ENCODE results near the gene OR2T6.
"Not testable (repeated sequence)": the region's sequence is repeated elsewhere in the genome, so short reads cannot be mapped to it uniquely, and the experiment has no call there.

Gene OR2T6

DNA sequence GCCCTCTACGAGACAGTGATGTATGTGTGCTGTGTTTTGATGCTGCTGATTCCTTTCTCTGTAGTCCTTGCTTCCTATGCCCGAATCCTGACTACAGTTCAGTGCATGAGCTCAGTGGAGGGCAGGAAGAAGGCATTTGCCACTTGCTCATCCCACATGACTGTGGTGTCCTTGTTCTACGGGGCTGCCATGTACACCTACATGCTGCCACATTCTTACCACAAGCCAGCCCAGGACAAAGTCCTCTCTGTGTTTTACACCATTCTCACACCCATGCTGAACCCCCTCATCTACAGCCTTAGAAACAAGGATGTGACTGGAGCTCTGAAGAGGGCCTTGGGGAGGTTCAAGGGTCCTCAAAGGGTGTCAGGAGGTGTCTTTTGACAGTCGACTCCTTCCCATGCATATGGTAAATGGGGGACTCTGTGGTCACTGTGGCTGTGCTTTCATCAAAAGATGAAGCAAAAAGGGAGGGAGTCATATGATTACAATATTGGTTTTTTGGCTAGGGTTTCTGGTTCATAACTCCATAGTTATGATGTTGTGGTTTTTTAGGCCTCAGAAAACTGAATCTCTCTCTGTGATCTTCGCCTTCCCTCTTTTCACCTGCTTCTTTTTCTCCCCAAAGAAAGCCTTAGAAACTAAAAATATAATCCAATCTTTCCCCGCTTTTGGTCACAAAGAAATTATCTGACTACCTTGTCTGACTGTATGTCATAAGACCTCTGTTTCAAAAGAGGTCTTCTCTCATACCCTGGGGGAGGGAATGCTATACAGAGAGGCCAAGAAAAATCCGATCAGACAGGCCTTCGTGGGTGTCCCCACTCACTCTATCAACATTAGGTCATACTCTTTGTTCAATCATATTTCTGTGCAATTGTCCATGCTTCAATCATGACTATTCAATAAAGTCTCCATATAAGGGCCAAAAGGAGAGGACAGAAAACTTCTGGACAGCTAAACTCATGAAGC, 31.5 kb downstream of the OR2T6 start:
- no peak for TF ChIP-seq GATA1 (IDR thresholded peaks at IDR 0.05; ENCODE audit: low read depth, low read length)
- no peak for TF ChIP-seq POLR2A (IDR thresholded peaks at IDR 0.05; ENCODE audit: low read length)
- no peak for DNase-seq

DNA sequence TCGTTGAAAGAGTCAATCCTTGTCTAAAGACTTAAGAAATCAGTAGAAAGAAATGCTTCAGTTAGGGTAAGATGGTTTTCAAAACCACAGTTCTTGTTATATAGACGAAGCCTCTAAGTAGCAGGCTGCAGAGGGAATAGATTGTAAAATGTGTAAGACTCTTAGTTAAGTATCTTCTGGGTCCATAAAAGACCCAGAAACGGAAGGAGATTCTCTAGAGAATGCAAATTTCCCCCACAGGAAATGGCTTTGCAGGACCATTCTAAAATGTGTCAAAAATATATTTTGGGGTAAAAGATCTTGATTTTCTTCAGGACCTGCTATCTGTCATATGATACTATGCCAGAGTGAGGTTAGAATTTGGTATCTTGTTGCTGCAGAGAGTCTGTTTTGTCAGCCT, 40.7 kb downstream of the OR2T6 start:
- no peak for DNase-seq
- no peak for TF ChIP-seq GATA1 (IDR thresholded peaks at IDR 0.05; ENCODE audit: low read depth, low read length)
- no peak for TF ChIP-seq POLR2A (IDR thresholded peaks at IDR 0.05; ENCODE audit: low read length)

DNA sequence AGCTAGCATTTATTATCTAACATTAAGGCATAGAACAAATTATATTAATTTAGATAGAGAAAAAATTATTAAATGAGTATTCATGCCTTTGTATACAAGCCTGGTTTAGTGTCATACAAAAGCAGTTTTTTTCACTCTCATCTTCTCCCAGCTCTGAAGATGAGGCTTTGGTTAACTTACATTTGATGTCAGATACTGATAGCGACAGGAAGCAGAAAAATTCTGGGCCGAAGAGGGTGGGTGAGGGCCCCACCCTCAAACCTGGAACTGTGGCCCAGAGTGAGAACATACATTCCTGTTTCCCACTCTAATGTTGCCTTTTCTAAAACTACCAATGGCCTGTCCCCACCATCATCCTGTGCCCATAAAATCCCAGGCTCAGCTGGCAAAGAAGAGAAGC, 42.3 kb downstream of the OR2T6 start:
- no peak for DNase-seq
- TF ChIP-seq POLR2A (IDR thresholded peaks at IDR 0.05; ENCODE audit: low read length) (no peak), GATA1 (IDR thresholded peaks at IDR 0.05; ENCODE audit: low read depth, low read length) (no peak)

DNA sequence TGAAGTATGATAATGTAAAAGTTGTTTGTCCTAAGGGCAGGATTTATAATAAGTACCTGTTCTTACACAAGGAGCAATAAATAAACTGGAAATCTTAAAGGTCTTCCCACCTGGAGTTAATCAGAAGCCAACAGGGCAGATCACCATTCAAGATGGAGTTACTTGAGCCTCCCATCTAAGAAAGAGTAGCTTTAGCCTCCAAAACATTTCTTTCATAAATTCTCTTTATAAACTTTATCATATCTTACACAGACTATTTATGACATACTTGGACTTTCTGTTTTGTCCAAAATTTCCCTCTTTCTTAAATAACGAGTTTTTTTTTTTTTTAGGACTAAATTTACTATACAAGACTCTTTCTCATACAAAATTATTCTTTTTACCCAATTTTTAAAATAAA, 45.8 kb downstream of the OR2T6 start:
- TF ChIP-seq GATA1 (IDR thresholded peaks at IDR 0.05; ENCODE audit: low read depth, low read length) (no peak), POLR2A (IDR thresholded peaks at IDR 0.05; ENCODE audit: low read length) (no peak)
- DNase-seq: peak; percentile 7 to 8

DNA sequence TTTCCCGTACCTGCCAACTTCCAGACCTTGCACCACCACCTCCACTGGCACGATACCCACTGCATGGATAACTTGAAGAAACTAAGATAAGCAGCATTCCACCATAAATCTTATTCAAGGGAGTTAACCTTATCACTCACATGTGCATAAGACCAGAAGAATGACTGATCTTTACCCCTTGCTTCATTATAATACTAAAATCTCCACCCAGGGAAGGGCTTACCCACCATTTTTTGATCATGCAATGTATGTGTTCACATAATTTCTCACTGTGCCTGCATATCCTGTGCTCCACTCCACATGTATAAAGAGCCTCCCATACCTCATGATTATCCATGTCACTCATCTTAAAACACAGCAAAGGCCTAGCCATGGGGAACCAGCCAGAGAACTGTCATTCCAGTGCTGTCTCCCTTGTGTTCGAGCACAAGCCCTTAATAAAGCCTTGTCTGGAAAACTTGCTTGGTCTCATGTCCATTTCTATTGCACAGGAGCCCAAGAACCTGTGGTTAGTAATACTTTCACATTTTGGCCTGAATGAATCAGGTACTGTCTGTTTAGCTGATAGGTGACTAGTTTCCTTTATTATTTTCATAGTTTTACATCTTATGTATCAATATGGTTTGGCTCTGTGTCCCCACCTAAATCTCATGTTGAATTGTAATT, 52.1 kb downstream of the OR2T6 start:
- not testable (repeated sequence) for DNase-seq

DNA sequence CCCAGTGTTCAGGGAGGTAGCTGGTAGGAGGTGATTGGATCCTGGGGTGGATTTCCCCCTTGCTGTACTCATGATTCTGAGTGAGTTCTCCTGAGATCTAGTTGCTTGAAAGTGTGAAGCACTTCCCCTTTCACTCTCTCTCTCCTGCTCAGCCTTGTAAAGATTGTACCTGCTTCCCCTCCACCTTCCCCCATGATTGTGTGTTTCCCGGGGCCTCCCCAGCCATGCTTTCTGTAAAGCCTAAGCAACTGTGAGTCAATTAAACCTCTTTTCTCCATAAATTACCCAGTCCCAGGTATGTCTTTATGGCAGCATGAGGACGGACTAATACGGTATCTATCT, 52.6 kb downstream of the OR2T6 start:
- not testable (repeated sequence) for DNase-seq

DNA sequence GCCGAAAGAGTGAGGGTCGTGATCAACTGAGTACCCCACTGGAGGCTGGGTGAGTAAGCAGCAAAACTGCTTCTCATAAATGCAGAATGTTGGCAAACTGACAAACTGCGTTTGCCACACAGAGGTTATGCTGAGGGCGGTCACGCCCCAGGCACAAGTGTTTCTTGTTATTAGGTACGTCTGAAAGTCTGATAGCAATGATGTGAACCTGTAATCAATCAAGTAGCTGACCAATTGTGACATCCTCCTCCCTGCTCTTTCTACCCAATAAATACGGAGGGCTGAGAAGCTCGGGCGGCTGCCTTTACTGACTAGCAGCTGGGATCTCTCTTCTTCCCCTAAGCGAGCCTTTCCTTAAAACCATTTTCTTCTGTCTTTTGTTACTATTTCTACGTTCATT, 56.1 kb downstream of the OR2T6 start:
- not testable (repeated sequence) for DNase-seq

DNA sequence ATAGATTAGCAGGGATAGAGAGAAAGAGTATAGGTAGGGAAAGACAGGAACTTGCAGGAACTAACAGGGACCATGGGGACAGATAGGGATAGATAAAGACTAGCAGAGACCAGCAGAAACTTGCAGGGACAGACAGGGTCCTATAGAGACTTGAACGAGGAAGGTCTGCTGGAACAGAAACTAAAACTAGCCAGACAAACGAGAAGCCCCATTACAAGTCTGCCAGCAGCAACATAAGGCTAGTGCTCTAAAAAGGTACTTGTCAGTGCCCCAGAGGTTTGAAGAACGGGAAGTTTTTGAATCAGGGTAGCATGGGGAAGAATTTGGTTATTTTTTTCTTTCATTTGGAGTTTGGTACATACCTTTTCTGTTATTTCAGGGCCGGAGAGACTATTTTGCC, 56.7 kb downstream of the OR2T6 start:
- not testable (repeated sequence) for DNase-seq

DNA sequence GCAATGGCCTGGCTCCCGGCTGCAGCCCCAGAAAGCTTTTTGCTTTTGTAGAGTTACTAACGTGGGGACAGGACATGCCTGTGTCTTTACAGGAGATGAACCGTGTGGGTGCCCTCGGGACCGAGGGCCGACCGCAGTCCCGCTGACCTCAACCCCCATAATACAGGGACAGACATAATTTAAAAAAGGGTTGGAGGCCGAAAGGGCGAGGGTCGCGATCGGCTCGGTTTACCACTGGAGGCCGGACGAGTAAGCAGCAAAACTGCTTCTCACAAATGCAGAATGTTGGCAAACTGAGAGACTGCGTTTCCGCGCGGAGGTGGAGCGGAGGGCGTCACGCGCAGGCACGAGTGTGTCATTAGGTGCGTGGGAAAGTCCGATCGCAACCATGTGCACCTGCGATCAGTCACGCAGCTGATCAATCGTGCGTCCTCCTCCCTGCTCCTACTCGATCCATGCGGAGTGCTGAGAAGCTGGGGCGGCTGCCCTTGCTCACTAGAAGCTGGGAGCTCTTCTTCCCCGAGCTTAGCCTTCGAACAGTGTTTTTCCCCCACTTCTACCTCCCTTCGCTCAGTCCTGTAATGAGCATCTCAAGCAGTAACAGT, 58.4 kb downstream of the OR2T6 start:
- not testable (repeated sequence) for DNase-seq

DNA sequence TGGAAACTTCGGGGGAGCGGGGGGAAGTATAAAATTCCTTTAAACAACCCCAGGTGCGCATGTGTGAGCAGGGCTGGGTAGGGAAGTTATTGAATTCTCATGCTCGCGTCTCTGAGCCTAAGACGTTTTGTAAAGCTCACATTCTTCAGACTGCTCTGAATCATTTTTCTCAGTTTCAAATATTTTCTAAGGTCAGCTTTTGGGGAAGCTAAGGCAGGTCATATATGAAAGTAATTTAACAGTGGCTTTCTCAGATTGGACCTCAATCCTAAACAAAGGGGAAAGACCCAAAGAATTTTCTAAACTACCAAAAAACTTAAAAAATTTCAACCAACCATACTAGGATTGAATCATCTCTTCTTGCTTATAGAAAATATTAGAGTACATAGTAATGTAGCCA, 59.4 kb downstream of the OR2T6 start:
- not testable (repeated sequence) for DNase-seq

DNA sequence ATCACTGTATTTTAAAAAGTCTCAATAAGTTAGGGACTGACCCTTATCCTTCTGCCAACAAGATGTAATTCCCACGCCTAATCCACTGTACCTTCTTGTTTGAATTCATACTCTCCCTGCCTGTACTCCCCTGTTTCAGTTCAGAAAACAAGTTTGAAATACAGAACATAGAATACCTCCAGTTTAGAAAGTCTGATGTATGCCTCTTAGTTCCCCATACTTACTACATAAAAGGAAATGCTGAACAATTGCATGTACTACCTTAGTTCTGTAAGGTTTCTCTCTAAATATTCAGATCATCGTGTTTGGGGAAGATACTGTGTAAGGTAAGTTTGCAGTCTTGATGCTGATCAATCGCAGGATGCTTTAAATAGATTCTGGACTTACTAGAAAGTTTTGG, 60.8 kb downstream of the OR2T6 start:
- not testable (repeated sequence) for DNase-seq

DNA sequence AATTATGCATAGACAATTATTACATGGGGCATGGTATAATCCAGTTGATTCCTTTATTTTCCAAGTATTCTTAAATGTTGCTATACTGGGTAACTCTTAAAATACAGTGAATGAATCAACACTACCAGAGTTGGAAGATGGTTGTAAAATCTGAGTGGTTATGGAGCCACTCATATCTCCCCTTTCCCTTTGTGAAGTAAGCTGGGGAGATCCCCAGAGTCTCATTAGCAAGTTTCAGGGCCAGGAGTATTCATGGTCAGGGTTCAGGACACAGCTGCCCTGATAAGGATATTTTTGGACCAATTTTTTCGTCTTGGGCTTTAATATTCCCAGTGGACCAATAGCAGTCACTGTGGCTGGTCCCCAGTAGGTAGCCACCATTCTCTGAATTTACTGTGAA, 63.1 kb downstream of the OR2T6 start:
- DNase-seq: not testable (repeated sequence)

DNA sequence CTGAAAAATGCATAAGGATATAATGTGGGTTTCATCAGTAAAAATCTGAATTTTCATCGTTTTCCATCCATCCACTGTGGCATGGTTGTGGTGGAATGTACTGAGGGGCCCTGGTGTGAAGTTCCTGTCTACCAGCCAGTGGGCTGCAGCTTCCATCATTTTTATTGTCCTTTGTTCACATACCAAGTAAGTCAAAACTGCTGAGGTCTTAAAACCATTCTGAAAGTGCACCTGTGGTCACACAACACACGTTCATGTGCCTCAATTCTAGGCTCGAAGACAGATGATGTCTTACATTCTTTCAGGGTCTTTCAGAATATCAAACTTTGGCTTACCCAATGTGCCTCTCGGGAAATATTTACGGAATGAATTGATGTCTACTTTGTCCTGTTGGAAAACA, 63.7 kb downstream of the OR2T6 start:
- DNase-seq: not testable (repeated sequence)
